Tibial artery (tissue), 4 donors: ENCODE data around the gene LRRC15.

Experiments
- DNase-seq, 2 donors: peaks; one replicate each; pipeline ENCODE4 v3.0.0-alpha.2; 2019
- H3K27ac ChIP-seq, 2 donors: fragments of 200-600 bp; sonication (generic) in 1 of 2; 1 replicate in 1 of 2; 2 replicates in 1 of 2; pipeline ENCODE4 v1.5.1; 2018 to 2019; ENCODE audit warnings: mild to moderate bottlenecking in 1 of 2
- H3K27me3 ChIP-seq, 2 donors: fragments of 200-600 bp; sonication (generic) in 1 of 2; one replicate each; pipeline versions ENCODE4 v1.5.1 to v1.6.0; 2016 to 2019
- H3K36me3 ChIP-seq, 3 donors: fragments of 200-600 bp; sonication (generic) in 2 of 3; one replicate each; pipeline ENCODE4 v1.5.1; 2016 to 2019; ENCODE audit warnings: mild to moderate bottlenecking in 2 of 3
- H3K4me1 ChIP-seq, 4 donors: fragments of 200-600 bp; sonication (generic) in 2 of 4; 1 replicate in 3 of 4; 2 replicates in 1 of 4; pipeline ENCODE4 v1.5.1; 2016 to 2019
- H3K4me3 ChIP-seq, 2 donors: fragments of 200-600 bp; sonication (generic) in 1 of 2; 1 replicate in 1 of 2; 2 replicates in 1 of 2; pipeline ENCODE4 v1.5.1; 2018 to 2019; ENCODE audit warnings: mild to moderate bottlenecking in 2 of 2
- H3K9me3 ChIP-seq, 3 donors: fragments of 200-600 bp; sonication (generic) in 1 of 3; one replicate each; pipeline ENCODE4 v1.5.1; 2016 to 2019
- intact Hi-C: fragments of 100-400 bp; cut with DNase I; formaldehyde crosslinking; loops from one replicate; pipeline ENCODE4 v1.15.0; 2023; ENCODE audit warnings: low total_unique reads
- TF ChIP-seq, protein P1 (sequence below), 2 experiments: fragments of 200-600 bp in 1 of 2; fragments of 450-650 bp in 1 of 2; IDR thresholded peaks; one replicate each; pipeline ENCODE4 v1.5.1; 2017 to 2019; ENCODE audit warnings: antibody characterized with exemption in 2 of 2, mild to moderate bottlenecking in 1 of 2, moderate library complexity in 1 of 2

The LRRC15 gene

DNA sequence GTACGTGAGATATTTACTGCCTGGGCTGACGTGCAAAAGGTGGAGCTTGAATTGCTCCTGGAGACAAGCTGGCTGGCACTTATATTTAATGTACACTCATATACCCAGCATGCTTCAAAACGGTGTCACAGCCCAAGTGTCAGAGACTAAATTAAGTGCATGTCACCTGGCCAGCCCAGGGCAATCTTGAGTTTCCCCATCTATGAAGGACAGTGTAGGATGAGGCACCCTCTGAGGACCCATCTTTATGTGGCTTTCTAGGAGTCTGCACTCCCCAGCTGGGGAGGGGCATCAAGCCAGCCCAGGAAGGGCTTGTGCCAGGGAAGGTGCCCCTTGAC, 5.3 kb downstream of the LRRC15 start:
- Histone ChIP-seq H3K36me3 (no peaks in the 10 kb centered on the region), H3K9me3 (no peaks in the 10 kb centered on the region), H3K27me3 (peaks cover 0 to 24% of the 10 kb centered on the region in 2 donors), H3K27ac (no peak overlapping the region), H3K4me3 (no peak overlapping the region), H3K4me1 (peaks cover 0 to 14% (median 5%) of the 10 kb centered on the region in 4 donors)
- TF ChIP-seq, protein P1, sequence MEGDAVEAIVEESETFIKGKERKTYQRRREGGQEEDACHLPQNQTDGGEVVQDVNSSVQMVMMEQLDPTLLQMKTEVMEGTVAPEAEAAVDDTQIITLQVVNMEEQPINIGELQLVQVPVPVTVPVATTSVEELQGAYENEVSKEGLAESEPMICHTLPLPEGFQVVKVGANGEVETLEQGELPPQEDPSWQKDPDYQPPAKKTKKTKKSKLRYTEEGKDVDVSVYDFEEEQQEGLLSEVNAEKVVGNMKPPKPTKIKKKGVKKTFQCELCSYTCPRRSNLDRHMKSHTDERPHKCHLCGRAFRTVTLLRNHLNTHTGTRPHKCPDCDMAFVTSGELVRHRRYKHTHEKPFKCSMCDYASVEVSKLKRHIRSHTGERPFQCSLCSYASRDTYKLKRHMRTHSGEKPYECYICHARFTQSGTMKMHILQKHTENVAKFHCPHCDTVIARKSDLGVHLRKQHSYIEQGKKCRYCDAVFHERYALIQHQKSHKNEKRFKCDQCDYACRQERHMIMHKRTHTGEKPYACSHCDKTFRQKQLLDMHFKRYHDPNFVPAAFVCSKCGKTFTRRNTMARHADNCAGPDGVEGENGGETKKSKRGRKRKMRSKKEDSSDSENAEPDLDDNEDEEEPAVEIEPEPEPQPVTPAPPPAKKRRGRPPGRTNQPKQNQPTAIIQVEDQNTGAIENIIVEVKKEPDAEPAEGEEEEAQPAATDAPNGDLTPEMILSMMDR (IDR thresholded peaks at IDR 0.05) = no peak
- DNase-seq = no peak
- intact Hi-C loops = no loop called here

GRCh38 chr3:194360568-194360967, 9.0 kb downstream of the LRRC15 start:
- H3K27me3 ChIP-seq = peaks cover 0 to 27% of the 10 kb centered on the region in 2 donors
- TF ChIP-seq, protein P1 (IDR thresholded peaks at IDR 0.05) = no peak
- DNase-seq = no peak

GRCh38 chr3:194357681-194358080, 11.9 kb downstream of the LRRC15 start:
- intact Hi-C loops = no loop called here
- Histone ChIP-seq H3K27me3 (peaks cover 0 to 27% of the 10 kb centered on the region in 2 donors), H3K4me3 (no peak overlapping the region), H3K4me1 (no peaks in the 10 kb centered on the region), H3K27ac (no peak overlapping the region), H3K9me3 (no peaks in the 10 kb centered on the region), H3K36me3 (no peaks in the 10 kb centered on the region)
- no peak for DNase-seq
- TF ChIP-seq, protein P1 (IDR thresholded peaks at IDR 0.05) = no peak

More at GRCh38 chr3:194360568-194360967, 9.0 kb downstream of the LRRC15 start:
- H3K9me3 ChIP-seq = no peaks in the 10 kb centered on the region
- intact Hi-C loops = no loop called here
- H3K4me3 ChIP-seq = no peak overlapping the region
- H3K36me3 ChIP-seq = no peaks in the 10 kb centered on the region
- H3K27ac ChIP-seq = no peak overlapping the region
- H3K4me1 ChIP-seq = peaks cover 0 to 10% (median 5%) of the 10 kb centered on the region in 4 donors

DNA sequence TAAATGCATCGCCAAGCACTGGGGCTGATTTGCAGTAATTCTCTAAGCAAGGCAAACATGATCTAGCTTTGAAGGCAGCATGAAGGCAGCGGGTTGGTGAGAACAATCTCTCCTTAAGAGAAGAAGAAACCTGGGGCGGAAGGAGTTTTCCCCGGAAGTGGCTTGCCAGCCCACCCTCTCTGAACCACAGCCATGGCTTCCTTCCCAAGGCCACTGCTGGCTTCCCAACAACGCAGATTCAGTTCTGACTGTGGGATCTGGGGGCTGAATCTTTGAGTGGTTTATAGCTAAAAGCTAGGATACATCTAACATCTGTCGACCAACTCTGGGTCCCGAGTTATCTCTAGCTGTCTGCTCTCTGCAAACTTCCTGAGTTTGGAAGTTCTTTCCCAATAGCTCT, 14.2 kb downstream of the LRRC15 start:
- Histone ChIP-seq H3K9me3 (no peaks in the 10 kb centered on the region), H3K4me3 (no peak overlapping the region), H3K36me3 (no peaks in the 10 kb centered on the region), H3K27me3 (peaks cover 0 to 23% of the 10 kb centered on the region in 2 donors), H3K4me1 (no peaks in the 10 kb centered on the region), H3K27ac (no peak overlapping the region)
- TF ChIP-seq, protein P1 (IDR thresholded peaks at IDR 0.05) = no peak
- intact Hi-C loops = no loop called here
- DNase-seq = no peak

DNA sequence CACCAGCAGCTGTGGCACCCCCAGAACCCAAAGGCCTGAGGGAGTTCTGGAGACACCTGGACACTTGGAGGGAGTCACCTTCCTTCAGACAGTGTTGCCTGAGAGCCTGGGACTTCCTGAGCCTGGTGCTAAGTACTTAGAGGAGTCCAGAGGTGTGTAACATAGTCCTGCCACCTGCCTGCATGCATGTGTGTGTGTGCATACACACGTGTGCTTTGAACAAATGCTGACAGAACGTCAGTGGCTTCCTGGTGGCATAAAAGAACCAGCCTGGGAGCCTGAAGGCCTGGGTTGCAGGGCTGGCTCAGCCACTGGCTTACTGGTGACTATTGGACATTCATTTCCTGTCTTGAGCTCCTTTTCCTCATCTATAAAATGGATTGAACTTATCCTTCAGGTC, 15.2 kb downstream of the LRRC15 start:
- Histone ChIP-seq H3K4me1 (no peaks in the 10 kb centered on the region), H3K4me3 (no peak overlapping the region), H3K27ac (no peak overlapping the region), H3K36me3 (no peaks in the 10 kb centered on the region), H3K27me3 (peaks cover 0 to 17% of the 10 kb centered on the region in 2 donors), H3K9me3 (no peaks in the 10 kb centered on the region)
- TF ChIP-seq, protein P1 (IDR thresholded peaks at IDR 0.05) = no peak
- intact Hi-C loops = no loop called here
- no peak for DNase-seq

GRCh38 chr3:194352667-194353246, 16.8 kb downstream of the LRRC15 start:
- TF ChIP-seq, protein P1 (IDR thresholded peaks at IDR 0.05) = no peak
- Histone ChIP-seq H3K27ac (no peak overlapping the region), H3K9me3 (no peaks in the 10 kb centered on the region), H3K4me1 (no peaks in the 10 kb centered on the region), H3K27me3 (peaks cover 0 to 12% of the 10 kb centered on the region in 2 donors), H3K36me3 (no peaks in the 10 kb centered on the region), H3K4me3 (no peak overlapping the region)
- intact Hi-C loops = no loop called here
- no peak for DNase-seq
